Lung (tissue), 12 donors: ENCODE measurements around the gene TSPEAR. TPM values are rescaled to one million over a fixed set of nuclear protein-coding genes. Genes with fewer than 3 reads are reported as not detected.

Experiments
- ATAC-seq: fragments of 200-7000 bp; cut with Tn5 transposase; one replicate; pipeline ENCODE4 v1.9.1; 2020; ENCODE audit warnings: moderate number of reproducible peaks; ENCODE audit not compliant: insufficient read depth, low FRiP score
- DNase-seq, 3 donors: peaks; one replicate each; pipeline ENCODE4 v3.0.0-alpha.2; 2013 to 2017
- H3K27ac ChIP-seq, 2 donors: one replicate each; pipeline ENCODE4 v1.5.1; 2013; ENCODE audit warnings: mild to moderate bottlenecking in 2 of 2, moderate library complexity in 2 of 2, control low read depth in 1 of 2, inconsistent platforms in 1 of 2, low read depth in 1 of 2, low read length in 1 of 2
- H3K27me3 ChIP-seq, 3 donors: one replicate each; pipeline ENCODE4 v1.5.1; 2013; ENCODE audit warnings: low read length in 2 of 3; ENCODE audit not compliant: control insufficient read depth in 3 of 3, insufficient read depth in 3 of 3
- H3K36me3 ChIP-seq, 4 donors: one replicate each; pipeline ENCODE4 v1.5.1; 2013; ENCODE audit warnings: low read length in 4 of 4, mild to moderate bottlenecking in 1 of 4, moderate library complexity in 1 of 4; ENCODE audit not compliant: control insufficient read depth in 4 of 4, insufficient read depth in 4 of 4
- H3K4me1 ChIP-seq, 5 donors: one replicate each; pipeline ENCODE4 v1.5.1; 2013; ENCODE audit warnings: low read length in 5 of 5, mild to moderate bottlenecking in 2 of 5, moderate library complexity in 1 of 5; ENCODE audit not compliant: control insufficient read depth in 5 of 5, insufficient read depth in 5 of 5
- H3K4me3 ChIP-seq: one replicate; pipeline ENCODE4 v1.5.1; 2013; ENCODE audit warnings: mild to moderate bottlenecking, control low read depth, moderate library complexity
- H3K9ac ChIP-seq, 2 donors: one replicate each; pipeline ENCODE4 v1.5.1; 2013; ENCODE audit warnings: low read length in 2 of 2, control low read depth in 1 of 2; ENCODE audit not compliant: insufficient read depth in 1 of 2
- H3K9me3 ChIP-seq, 4 donors: one replicate each; pipeline ENCODE4 v1.5.1; 2013; ENCODE audit warnings: low read length in 3 of 4, mild to moderate bottlenecking in 1 of 4, moderate library complexity in 1 of 4; ENCODE audit not compliant: control insufficient read depth in 4 of 4, insufficient read depth in 3 of 4
- CTCF ChIP-seq: IDR thresholded peaks from 2 replicates; pipeline ENCODE4 v1.5.1; 2012; ENCODE audit warnings: mild to moderate bottlenecking; ENCODE audit errors: control extremely low read depth, extremely low read depth
- WGBS, 2 donors: extraction: QIAGEN DNeasy Blood & Tissue Kit; methylation state at CpG; one replicate each; pipeline ENCODE4 v1.1.7; 2013; 5-methylcytosine and 5-hydroxymethylcytosine counted together
- polyA plus RNA-seq, 2 donors: library from polyadenylated mRNA; stranded (reverse); fragments of 200-250 nt; gene quantifications; one replicate each; pipeline ENCODE4 v1.2.1, GENCODE V29; 2013
- total RNA-seq, 2 donors: library from RNA; depleted of rRNA in 1 of 2; stranded (reverse); fragments of >200 nt in 1 of 2; gene quantifications; one replicate each; pipeline ENCODE4 v1.2.1, GENCODE V29; 2014 to 2021
- donor health status: control.
- donor health status: control.
- donor health status: Bipolar disorder and iron deficiency.
- donor health status: healthy.
- donor health status: DM: yes; HTN: yes; CAD: no.

Gene TSPEAR
- total and polyA plus RNA-seq, 4 donors, result 0.02 to 2.1 (median 0.27) TPM

GRCh38 chr21:44490405-44490804, 221.0 kb downstream of the TSPEAR start:
- ATAC-seq (no peak), DNase-seq (no peak)
- Histone ChIP-seq H3K9ac (no peak overlapping the region), H3K4me1 (peaks cover 0 to 3% (median 0%) of the 10 kb centered on the region in 5 donors), H3K27ac (no peak overlapping the region), H3K27me3 (no peaks in the 10 kb centered on the region), H3K36me3 (no peaks in the 10 kb centered on the region), H3K9me3 (peaks cover 0 to 14% (median 7%) of the 10 kb centered on the region in 4 donors), H3K4me3 (no peak overlapping the region)
- no peak for TF ChIP-seq CTCF
- 96% methylated on average over 19 of the region's 19 CpGs for whole genome bisulfite sequencing, 2 donors

GRCh38 chr21:44489962-44490361, 221.4 kb downstream of the TSPEAR start:
- Histone ChIP-seq H3K27ac (no peak overlapping the region), H3K36me3 (no peaks in the 10 kb centered on the region), H3K4me1 (peaks cover 0 to 5% (median 0%) of the 10 kb centered on the region in 5 donors), H3K27me3 (no peaks in the 10 kb centered on the region), H3K9ac (no peak overlapping the region), H3K4me3 (no peak overlapping the region), H3K9me3 (peaks cover 0 to 14% (median 7%) of the 10 kb centered on the region in 4 donors)
- 38 to 47% methylated on average over 7 of the region's 7 CpGs for WGBS, 2 donors
- no peak for ATAC-seq
- TF ChIP-seq CTCF, result no peak
- DNase-seq, result no peak

GRCh38 chr21:44487831-44488230, 223.5 kb downstream of the TSPEAR start:
- no peak for ATAC-seq
- TF ChIP-seq CTCF, result no peak
- no peaks in the 10 kb centered on the region for H3K27me3 ChIP-seq
- no peak for DNase-seq
- no peak overlapping the region for H3K9ac ChIP-seq
- H3K36me3 ChIP-seq, result no peaks in the 10 kb centered on the region
- H3K27ac ChIP-seq, result no peak overlapping the region
- 36 to 43% methylated on average over 4 of the region's 4 CpGs for WGBS, 2 donors
- no peak overlapping the region for H3K4me3 ChIP-seq
- peaks cover 0 to 4% (median 2%) of the 10 kb centered on the region in 4 donors for H3K9me3 ChIP-seq
- peaks cover 0 to 5% (median 0%) of the 10 kb centered on the region in 5 donors for H3K4me1 ChIP-seq

GRCh38 chr21:44486302-44486701, 225.1 kb downstream of the TSPEAR start:
- TF ChIP-seq CTCF, result no peak
- H3K27me3 ChIP-seq, result no peaks in the 10 kb centered on the region
- H3K27ac ChIP-seq, result no peak overlapping the region
- no peak overlapping the region for H3K9ac ChIP-seq
- H3K4me3 ChIP-seq, result no peak overlapping the region
- no peaks in the 10 kb centered on the region for H3K36me3 ChIP-seq
- H3K4me1 ChIP-seq, result peaks cover 0 to 6% (median 0%) of the 10 kb centered on the region in 5 donors
- no peaks in the 10 kb centered on the region for H3K9me3 ChIP-seq
- ATAC-seq (no peak), DNase-seq (no peak)
- WGBS, 2 donors, result 61 to 81% methylated on average over 16 of the region's 16 CpGs
